Esophagus squamous epithelium (tissue), 5 donors: ENCODE measurements around the gene MED13L. TPM values are rescaled to one million over a fixed set of nuclear protein-coding genes. Genes with fewer than 3 reads are reported as not detected.

Source experiments
- DNase-seq: peaks from one replicate; lab custom pipeline; 2025; lab: John Stamatoyannopoulos, UW
- H3K27ac ChIP-seq, 4 donors: fragments of 200-600 bp; sonication (generic); one replicate each; pipeline ENCODE4 v1.5.1; 2016 to 2019; ENCODE audit warnings: mild to moderate bottlenecking in 1 of 4
- H3K27me3 ChIP-seq, 4 donors: fragments of 200-600 bp; sonication (generic); 1 replicate in 3 of 4; 2 replicates in 1 of 4; pipeline versions ENCODE4 v1.5.1 to v1.6.0; 2017 to 2021; ENCODE audit warnings: antibody characterized with exemption in 1 of 4
- H3K36me3 ChIP-seq, 3 donors: fragments of 200-600 bp; sonication (generic); one replicate each; pipeline ENCODE4 v1.5.1; 2016 to 2019
- H3K4me1 ChIP-seq, 3 donors: fragments of 200-600 bp; sonication (generic); one replicate each; pipeline ENCODE4 v1.5.1; 2017 to 2019
- H3K4me3 ChIP-seq, 4 donors: fragments of 200-600 bp; sonication (generic); 1 replicate in 3 of 4; 2 replicates in 1 of 4; pipeline ENCODE4 v1.5.1; 2016 to 2019; ENCODE audit warnings: mild to moderate bottlenecking in 2 of 4, moderate library complexity in 1 of 4
- H3K9me3 ChIP-seq, 3 donors: fragments of 200-600 bp; sonication (generic); one replicate each; pipeline ENCODE4 v1.5.1; 2016 to 2019
- CTCF ChIP-seq, 6 experiments: fragments of 450-650 bp in 4 of 6; fragments of 200-600 bp in 2 of 6; sonication (generic) in 2 of 6; IDR thresholded peaks; one replicate each; pipeline ENCODE4 v1.5.1; 2016 to 2019; ENCODE audit warnings: antibody characterized with exemption in 6 of 6, mild to moderate bottlenecking in 4 of 6, moderate library complexity in 4 of 6
- POLR2A ChIP-seq, 4 donors: fragments of 450-650 bp; IDR thresholded peaks; one replicate each; pipeline ENCODE4 v1.6.1; 2017; ENCODE audit warnings: antibody characterized with exemption in 4 of 4, mild to moderate bottlenecking in 4 of 4, moderate library complexity in 3 of 4
- WGBS, 2 donors: methylation state at CpG; one replicate each; pipeline ENCODE4 v1.1.5; 2018; 5-methylcytosine and 5-hydroxymethylcytosine counted together
- intact Hi-C: fragments of 100-400 bp; cut with DNase I; formaldehyde crosslinking; loops from one replicate; pipeline ENCODE4 v1.15.0; 2022
- total RNA-seq, 4 donors: library from RNA; depleted of rRNA; stranded (reverse); fragments of >200 nt; gene quantifications; one replicate each; pipeline ENCODE4 v1.1.0, GENCODE V29; 2016
- donor health status: DM: yes; HTN: yes; CAD: no.

MED13L gene
- total RNA-seq, 4 donors from 2014 or later, result 52.2 to 137 (median 62.1) TPM

GRCh38 chr12:116318576-116319232 is 41.2 kb upstream of the MED13L start:
- no peaks in the 10 kb centered on the region for H3K9me3 ChIP-seq
- intact Hi-C loops, result no loop called here
- TF ChIP-seq CTCF (IDR thresholded peaks at IDR 0.05), result no peak
- TF ChIP-seq POLR2A (IDR thresholded peaks at IDR 0.05), result no peak
- H3K36me3 ChIP-seq, result no peaks in the 10 kb centered on the region
- H3K4me1 ChIP-seq, result peaks cover 18 to 43% (median 27%) of the 10 kb centered on the region in 3 donors
- 36 to 57% methylated on average over 16 to 17 of the region's 21 CpGs for WGBS, 2 donors
- peak overlapping the region; percentile 3 to 42 (median 18) for H3K4me3 ChIP-seq
- no peak for DNase-seq
- H3K27ac ChIP-seq, result peak overlapping the region; percentile 67 to 92 (median 83)
- H3K27me3 ChIP-seq, result no peaks in the 10 kb centered on the region

GRCh38 chr12:116317986-116318575 is 40.6 kb upstream of the MED13L start:
- no peaks in the 10 kb centered on the region for H3K36me3 ChIP-seq
- no peaks in the 10 kb centered on the region for H3K9me3 ChIP-seq
- WGBS, 2 donors, result 40 to 64% methylated on average over 11 to 15 of the region's 23 CpGs
- no peak for TF ChIP-seq POLR2A (IDR thresholded peaks at IDR 0.05)
- TF ChIP-seq CTCF (IDR thresholded peaks at IDR 0.05), result no peak
- H3K27ac ChIP-seq, result peak overlapping the region; percentile 67 to 92 (median 83)
- H3K4me3 ChIP-seq, result peak overlapping the region; percentile 3 to 42 (median 18)
- H3K27me3 ChIP-seq, result no peaks in the 10 kb centered on the region
- no peak for DNase-seq
- intact Hi-C loops, result no loop called here
- H3K4me1 ChIP-seq, result peaks cover 18 to 43% (median 27%) of the 10 kb centered on the region in 3 donors

GRCh38 chr12:116317139-116317538 is 39.6 kb upstream of the MED13L start:
- intact Hi-C loops, result no loop called here
- no peak for TF ChIP-seq POLR2A (IDR thresholded peaks at IDR 0.05)
- TF ChIP-seq CTCF (IDR thresholded peaks at IDR 0.05), result no peak

GRCh38 chr12:116314477-116314876 is 37.0 kb upstream of the MED13L start:
- Histone ChIP-seq H3K4me3 (no peak overlapping the region), H3K36me3 (no peaks in the 10 kb centered on the region), H3K4me1 (peaks cover 7 to 20% (median 11%) of the 10 kb centered on the region in 3 donors), H3K27me3 (no peaks in the 10 kb centered on the region), H3K27ac (no peak overlapping the region), H3K9me3 (peaks cover 0 to 7% (median 0%) of the 10 kb centered on the region in 3 donors)
- TF ChIP-seq POLR2A (IDR thresholded peaks at IDR 0.05), result no peak
- TF ChIP-seq CTCF (IDR thresholded peaks at IDR 0.05), result no peak
- intact Hi-C loops, result no loop called here
- no peak for DNase-seq
- WGBS, 2 donors, result 61 to 69% methylated on average over 3 to 7 of the region's 7 CpGs

More at GRCh38 chr12:116317139-116317538, 39.6 kb upstream of the MED13L start:
- Histone ChIP-seq H3K9me3 (no peaks in the 10 kb centered on the region), H3K36me3 (no peaks in the 10 kb centered on the region), H3K4me3 (no peak overlapping the region), H3K4me1 (peaks cover 18 to 43% (median 27%) of the 10 kb centered on the region in 3 donors), H3K27me3 (no peaks in the 10 kb centered on the region), H3K27ac (no peak overlapping the region)
- WGBS, 2 donors, result 86 to 92% methylated on average over 4 of the region's 4 CpGs
- DNase-seq, result no peak
